ENCODE results near the gene ARHGEF10L.
"Not testable (repeated sequence)": the region's sequence is repeated elsewhere in the genome, so short reads cannot be mapped to it uniquely, and the experiment has no call there.

ARHGEF10L gene

DNA sequence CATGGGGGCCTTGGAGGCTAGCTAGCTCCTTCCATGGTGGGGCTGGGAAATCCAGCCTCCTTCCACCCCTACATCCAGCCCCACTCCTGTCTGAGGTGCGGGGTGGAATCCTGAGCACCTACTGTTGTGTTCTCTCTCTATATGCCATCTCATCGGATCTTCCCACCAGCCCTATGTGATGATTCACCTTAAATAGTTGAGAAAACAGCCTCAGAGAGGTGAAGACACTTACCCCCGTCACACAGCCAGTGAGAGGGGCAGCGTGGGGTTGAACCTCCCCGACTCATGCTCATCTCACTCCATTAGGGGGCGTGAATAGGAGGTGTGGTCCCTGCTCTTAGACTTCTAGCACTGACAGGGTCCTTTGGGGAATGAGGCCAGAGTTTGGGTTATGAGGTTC, 184.7 kb downstream of the ARHGEF10L start:
- no peak for DNase-seq

- no peak for DNase-seq
These were observed 185.7 kb downstream of the ARHGEF10L start for GRCh38 chr1:17725084-17725719.

DNA sequence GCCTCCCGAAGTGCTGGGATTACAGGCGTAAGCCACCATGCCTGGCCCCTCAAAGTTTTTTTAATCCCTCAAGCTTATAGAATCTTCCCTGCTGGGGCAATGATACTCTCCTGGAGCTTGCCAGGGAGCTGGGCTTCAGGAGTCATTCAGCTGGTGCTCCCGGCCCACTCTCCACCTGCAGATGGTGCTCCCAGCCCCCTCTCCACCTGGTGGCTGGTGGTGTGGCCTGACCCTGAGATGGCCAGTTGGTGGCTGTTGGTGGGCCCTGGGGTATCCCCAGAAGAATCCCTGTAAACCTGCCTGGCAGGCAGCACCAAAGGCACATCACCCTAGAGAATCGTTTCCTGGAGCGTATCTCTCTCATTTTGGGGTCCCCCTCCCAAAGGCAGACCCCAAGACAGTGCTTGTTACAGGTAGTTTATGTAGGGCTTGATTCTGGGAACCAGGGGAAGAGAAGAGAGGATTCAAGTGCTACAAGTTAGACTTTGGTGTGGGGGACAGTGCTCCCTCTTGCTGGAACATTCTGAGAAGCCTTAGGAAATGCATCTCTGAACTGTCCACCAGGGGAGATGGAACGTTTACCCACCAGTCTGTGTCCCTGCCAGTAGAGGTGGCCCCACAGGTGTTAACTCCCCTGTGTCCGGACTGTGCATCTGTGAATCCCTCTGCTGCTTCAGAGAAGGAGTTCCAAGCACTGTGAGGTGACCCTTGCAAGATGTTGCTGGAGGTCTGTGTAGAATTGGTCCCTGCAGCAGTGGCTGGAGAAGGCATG, 186.5 kb downstream of the ARHGEF10L start:
- DNase-seq, result no peak

GRCh38 chr1:17728123-17728712, 188.7 kb downstream of the ARHGEF10L start:
- DNase-seq, result no peak

- DNase-seq, result no peak
These were observed 189.8 kb downstream of the ARHGEF10L start for GRCh38 chr1:17729248-17729647.

DNA sequence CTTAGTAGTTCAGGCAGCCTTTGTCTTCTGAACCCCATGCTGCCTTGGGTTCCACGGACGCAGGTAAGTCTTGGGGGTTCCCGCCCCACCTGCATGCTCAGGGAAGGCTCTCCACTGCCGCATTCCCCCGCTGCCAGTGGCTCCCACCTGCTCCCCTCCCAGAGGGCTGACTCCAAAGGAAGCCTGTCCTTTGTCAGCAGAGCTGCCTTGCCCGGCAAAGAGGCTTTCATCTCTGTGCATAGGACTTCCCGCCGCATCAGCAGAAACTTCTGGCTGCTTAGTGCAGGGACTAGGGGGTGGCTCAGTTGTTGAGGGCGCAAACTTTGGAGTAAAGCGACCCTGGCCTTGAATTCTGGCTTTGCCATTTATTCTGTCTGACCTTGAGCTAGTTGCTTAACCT, 190.4 kb downstream of the ARHGEF10L start:
- DNase-seq, result no peak

GRCh38 chr1:17731460-17731859, 192.0 kb downstream of the ARHGEF10L start:
- no peak for DNase-seq

DNA sequence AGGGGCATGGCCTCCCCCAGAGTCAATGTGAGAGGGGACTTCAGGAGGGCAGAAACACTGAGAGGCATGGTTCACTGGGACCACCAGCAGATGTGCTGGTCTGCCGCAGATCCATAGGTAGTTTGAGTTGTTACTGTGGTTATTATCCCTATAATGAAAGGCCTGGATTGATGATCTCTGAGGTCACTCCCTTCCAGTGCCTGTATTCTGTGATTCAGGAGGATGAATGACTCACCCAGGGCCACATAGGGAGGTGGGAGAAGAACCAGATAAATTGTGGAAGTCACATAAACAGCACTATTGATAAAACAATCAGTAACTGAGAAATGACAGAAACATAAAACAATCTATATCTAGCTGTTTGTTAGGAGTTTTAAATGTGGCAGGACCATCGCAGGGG, 193.0 kb downstream of the ARHGEF10L start:
- no peak for DNase-seq

GRCh38 chr1:17733661-17734060, 194.2 kb downstream of the ARHGEF10L start:
- no peak for DNase-seq

DNA sequence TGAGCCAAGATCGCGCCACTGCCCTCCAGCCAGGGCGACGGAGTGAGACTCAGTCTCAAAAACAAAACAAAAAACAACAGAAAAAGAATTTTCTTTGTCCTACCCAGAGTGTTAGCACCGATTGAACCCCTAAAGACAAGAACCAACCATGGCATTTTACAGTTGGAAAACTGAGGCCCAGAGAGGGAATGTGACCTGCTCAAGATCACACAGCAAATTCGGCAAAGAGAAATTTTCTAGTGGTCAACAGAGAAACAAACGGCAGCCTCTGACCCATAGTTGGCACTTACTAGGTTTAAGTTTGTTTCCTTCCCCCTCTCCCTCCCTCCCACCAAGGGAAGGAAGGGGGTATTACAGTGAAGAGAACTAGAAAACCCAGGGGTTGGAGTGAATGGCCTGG, 195.1 kb downstream of the ARHGEF10L start:
- DNase-seq, result no peak

GRCh38 chr1:17735348-17735747, 195.8 kb downstream of the ARHGEF10L start:
- no peak for DNase-seq

DNA sequence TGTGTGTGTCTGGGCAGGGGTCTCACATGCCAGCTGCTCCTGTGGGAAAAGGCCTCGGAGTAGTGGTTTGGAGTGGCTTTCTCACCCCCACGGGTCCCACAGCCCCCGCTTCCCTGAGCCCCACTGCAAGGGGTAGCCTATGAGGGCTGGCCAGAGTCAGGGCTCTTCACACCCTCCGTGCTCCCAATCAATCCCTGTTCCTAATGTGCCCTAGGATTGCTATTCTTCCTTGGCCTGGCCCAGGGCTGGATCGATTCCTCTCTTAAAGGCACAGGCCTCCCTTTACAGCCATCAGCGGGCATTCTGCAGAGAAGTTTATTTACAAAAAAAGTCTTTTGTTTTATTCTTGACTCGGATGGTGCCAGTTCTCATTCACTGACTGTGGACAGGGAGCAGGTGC, 196.3 kb downstream of the ARHGEF10L start:
- no peak for DNase-seq

GRCh38 chr1:17736625-17737024, 197.1 kb downstream of the ARHGEF10L start:
- DNase-seq, result no peak

DNA sequence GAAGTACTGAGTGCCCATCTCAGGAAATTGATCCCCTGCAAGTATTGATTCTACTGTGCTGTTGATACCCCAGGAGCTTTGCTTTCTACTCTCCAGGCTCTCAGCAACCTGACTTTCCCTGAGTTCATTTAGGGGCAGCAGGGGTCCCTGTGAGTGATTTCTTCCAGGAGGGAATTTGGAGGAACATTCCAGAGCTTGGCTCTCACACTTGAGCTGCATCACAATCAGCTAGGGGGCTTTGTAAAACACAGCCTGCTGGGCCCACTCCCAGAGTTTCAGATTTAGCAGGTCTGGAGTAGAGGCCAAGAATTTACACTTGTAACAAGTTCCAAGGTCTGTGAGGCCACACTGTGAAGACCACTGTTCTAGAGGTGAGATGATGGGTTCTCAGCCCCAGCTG, 199.6 kb downstream of the ARHGEF10L start:
- DNase-seq, result no peak

DNA sequence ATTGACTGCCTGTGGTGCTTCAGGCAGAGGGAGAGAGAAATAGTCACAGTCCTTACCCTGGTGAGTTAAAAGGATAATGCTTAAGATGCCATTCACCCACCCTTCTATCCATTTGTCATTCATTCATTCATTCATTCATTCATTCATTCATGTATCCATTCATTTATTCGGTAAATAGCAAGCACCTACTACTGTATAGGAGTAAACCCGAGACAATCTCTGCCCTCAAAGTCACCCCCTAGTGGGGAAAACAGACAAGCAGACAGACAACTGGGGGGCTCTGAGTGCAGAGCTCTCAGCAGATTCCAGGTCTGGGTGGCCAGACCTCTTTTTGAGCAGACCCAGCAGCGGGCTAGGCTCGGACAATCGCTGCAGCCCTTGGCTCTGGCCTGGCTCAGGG, 201.6 kb downstream of the ARHGEF10L start:
- DNase-seq, result no peak

GRCh38 chr1:17742583-17742982, 203.1 kb downstream of the ARHGEF10L start:
- no peak for DNase-seq

DNA sequence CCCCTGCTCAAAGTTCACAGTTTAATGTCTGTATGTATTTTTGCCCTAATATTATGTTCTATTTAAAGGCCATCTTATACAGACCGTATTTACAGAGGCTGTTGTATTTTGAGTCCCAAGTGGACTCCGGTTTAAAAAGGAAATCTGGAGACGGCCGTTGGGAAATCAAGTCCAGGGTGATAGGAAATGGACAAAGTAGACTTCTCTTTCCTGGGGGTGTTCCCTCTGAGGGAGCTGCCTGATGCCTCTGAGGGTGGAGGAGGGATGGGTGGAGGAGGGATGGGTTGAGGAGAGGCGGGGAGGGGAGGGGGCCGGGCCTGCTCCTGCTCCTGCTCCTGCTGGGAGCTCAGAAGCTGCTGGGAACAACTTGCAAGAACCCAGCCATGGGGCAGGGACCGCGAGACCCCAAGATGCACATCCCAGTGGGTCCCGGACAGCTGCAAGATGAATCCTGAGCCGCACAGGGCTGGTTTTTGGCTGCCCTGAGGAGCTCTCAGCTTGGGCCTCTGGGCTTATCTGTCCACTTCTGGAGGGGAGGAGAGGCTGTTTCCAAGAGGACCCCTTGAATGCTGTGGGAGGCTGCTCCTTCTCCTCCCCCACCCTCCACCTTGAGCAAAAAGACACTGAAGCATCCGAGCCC, 203.6 kb downstream of the ARHGEF10L start:
- DNase-seq, result no peak

DNA sequence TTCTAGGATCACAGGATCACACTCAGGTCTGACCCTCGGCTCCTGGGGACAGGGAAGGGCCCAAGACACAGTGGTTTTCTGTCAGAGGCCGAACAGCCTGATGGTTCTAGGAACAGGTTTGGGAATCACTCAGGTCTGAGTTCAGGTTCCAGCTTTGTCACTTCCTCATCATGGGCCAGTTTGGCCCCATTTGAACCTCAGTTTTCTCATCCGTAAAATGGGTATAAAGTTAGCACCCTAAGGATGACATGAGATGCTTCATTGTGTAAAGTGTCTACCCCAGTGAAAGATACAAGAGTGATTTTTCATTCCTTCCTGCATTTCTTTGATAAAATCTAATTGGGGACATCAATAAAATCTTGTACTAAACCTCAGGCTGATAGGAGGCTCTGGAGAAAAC, 204.4 kb downstream of the ARHGEF10L start:
- DNase-seq, result no peak

- no peak for DNase-seq
These were observed 205.4 kb downstream of the ARHGEF10L start for GRCh38 chr1:17744666-17745478.

- no peak for DNase-seq
These were observed 206.0 kb downstream of the ARHGEF10L start for GRCh38 chr1:17745479-17745955.

DNA sequence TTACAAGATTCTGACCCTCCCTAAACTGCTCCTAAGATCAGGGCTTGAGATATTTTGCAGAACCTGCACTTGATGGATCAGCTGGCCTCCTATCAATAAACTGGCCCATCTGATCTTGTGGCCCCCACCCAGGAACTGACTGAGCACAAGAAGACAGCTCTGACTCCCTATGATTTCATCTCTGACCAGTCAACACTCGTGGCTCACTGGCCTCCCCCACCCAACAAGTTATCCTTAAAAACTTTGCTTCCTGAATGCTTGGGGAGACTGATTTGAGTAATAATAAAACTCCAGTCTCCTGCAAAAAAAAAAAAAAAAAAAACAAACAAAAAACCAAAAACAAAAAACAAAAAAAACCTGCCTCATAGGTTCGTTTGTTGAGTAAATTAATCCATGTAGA, 206.8 kb downstream of the ARHGEF10L start:
- DNase-seq, result not testable (repeated sequence)

DNA sequence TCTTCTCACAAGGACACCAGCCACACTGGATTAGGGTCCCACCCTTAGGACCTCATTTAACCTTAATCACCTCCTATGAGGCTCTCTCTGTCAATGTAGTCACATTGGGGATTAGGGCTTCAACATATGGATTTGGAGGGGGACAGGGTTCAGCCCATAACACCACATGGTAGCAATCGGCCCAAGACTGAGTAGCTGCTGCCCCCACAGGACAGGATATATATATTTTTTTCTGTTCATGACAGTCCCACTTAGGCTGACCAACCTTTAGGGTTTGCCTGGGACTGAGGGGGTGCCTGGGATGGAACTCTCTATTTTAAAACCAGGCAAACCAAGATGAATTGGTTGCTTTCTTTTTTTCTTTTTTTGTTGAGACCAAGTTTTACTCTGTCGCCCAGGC, 207.4 kb downstream of the ARHGEF10L start:
- no peak for DNase-seq
